Stimulated activated effector memory CD8-positive, alpha-beta T cell treated with anti-CD3 and anti-CD28 coated beads, Interleukin-12 subunit alpha, Interleukin-12 subunit beta, amount 100 ng/mL, for 72 hours (primary cell): ENCODE results near the gene AK2.
A peak's percentile ranks its signal among the peaks of the same experiment; 100 is the strongest.
"Not testable (repeated sequence)": the region's sequence is repeated elsewhere in the genome, so short reads cannot be mapped to it uniquely, and the experiment has no call there.

ENCODE experiments used
- ATAC-seq: fragments of 150-1000 bp; cut with Tn5 transposase; 2 replicates; pipeline ENCODE4 v1.10.0; 2021
- DNase-seq, 2 donors: peaks; one replicate each; pipeline ENCODE4 v3.0.0; 2021 to 2022; ENCODE audit warnings: low spot score in 2 of 2
- H3K27ac Mint-ChIP-seq: one replicate; pipeline ENCODE4 v1.8.0; 2022; ENCODE audit warnings: mild to moderate bottlenecking, mixed read lengths
- H3K36me3 Mint-ChIP-seq: one replicate; pipeline ENCODE4 v1.8.0; 2022; ENCODE audit warnings: mild to moderate bottlenecking, mixed read lengths
- H3K4me1 Mint-ChIP-seq: one replicate; pipeline ENCODE4 v1.8.0; 2022; ENCODE audit warnings: mixed read lengths
- H3K4me3 Mint-ChIP-seq: one replicate; pipeline ENCODE4 v1.8.0; 2022; ENCODE audit warnings: mild to moderate bottlenecking, mixed read lengths
- H3K9me3 Mint-ChIP-seq: one replicate; pipeline ENCODE4 v1.8.0; 2022; ENCODE audit warnings: mixed read lengths

Gene AK2

DNA sequence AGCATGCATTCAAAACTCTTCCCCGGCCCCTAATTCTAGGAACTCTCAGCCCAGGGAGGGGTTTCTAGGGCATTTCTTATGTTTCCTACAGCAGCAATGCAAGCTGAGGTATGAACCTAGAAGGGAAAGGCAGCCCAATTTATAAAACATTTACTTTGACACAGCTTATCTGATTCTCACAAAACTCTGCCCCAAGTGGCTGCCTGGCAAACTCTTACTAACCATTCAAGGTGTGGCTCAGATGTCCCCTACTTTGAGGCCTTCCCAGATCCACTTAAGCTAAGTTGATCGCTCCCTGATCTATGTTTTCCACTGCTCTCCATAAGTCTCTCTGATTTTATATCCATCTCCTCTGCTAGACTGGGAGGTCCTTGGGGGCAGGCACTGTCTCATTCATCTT is 35.4 kb downstream of the AK2 start:
- peaks cover 56% of the 10 kb centered on the region for H3K4me1 Mint-ChIP-seq
- ATAC-seq: no peak
- no peaks in the 10 kb centered on the region for H3K9me3 Mint-ChIP-seq
- H3K27ac Mint-ChIP-seq: peak overlapping the region; percentile 41
- H3K4me3 Mint-ChIP-seq: no peak overlapping the region
- no peak for DNase-seq
- peaks cover 29% of the 10 kb centered on the region for H3K36me3 Mint-ChIP-seq

DNA sequence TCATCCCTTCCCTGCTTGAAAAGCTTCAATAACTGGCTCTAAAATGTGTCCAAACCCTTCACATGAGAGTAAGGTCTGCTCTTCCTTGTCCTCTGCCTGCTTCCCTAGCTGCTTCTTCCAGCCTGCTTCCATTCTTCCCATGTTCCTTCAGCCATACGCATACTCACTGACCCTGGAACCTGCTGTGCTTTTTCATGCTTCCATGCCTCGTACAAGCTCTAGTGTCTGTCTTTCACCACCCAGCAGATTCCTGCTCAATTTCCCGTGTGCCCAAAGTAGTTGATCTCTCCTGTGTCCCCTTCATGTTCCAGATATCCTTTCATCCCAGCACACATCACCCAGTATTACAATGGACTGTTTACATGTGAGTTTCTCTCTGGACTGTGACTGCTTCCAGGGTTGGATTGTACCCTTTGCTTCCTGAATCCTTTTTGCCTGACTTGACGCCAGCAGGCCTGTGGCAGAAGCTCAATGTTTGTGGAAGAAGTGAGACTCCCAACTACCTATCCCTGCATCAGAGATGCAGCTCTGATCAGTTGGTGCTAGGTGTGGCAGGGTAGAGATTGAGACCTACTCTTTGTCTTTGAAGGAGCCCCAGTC is 36.2 kb downstream of the AK2 start:
- no peak for DNase-seq
- peaks cover 27% of the 10 kb centered on the region for H3K36me3 Mint-ChIP-seq
- peaks cover 53% of the 10 kb centered on the region for H3K4me1 Mint-ChIP-seq
- H3K4me3 Mint-ChIP-seq: no peak overlapping the region
- ATAC-seq: no peak
- peak overlapping the region; percentile 41 for H3K27ac Mint-ChIP-seq
- no peaks in the 10 kb centered on the region for H3K9me3 Mint-ChIP-seq

DNA sequence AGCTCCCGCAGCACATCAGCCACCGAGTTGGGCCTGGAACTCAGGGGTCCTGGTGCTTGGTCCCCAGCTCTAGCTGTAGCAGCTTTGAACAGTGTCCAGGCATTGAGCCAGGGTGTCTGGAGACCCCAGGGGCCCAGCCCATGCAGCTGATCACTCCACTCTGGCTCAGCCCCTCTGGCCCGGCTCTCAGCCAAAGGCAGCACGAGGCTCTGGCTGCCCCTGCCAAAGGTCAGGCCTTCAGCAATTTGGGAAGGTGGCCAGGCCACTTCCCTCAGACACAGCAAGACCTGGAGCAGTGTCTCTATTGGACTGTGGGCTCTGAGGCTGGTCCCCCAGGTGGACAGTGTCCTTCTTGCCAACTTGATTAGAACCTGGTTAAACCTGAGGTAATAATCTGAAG is 37.7 kb downstream of the AK2 start:
- DNase-seq (no peak), ATAC-seq (no peak)
- H3K4me1 Mint-ChIP-seq: peaks cover 47% of the 10 kb centered on the region
- H3K4me3 Mint-ChIP-seq: no peak overlapping the region
- no peak overlapping the region for H3K27ac Mint-ChIP-seq
- H3K36me3 Mint-ChIP-seq: peaks cover 17% of the 10 kb centered on the region
- no peaks in the 10 kb centered on the region for H3K9me3 Mint-ChIP-seq

DNA sequence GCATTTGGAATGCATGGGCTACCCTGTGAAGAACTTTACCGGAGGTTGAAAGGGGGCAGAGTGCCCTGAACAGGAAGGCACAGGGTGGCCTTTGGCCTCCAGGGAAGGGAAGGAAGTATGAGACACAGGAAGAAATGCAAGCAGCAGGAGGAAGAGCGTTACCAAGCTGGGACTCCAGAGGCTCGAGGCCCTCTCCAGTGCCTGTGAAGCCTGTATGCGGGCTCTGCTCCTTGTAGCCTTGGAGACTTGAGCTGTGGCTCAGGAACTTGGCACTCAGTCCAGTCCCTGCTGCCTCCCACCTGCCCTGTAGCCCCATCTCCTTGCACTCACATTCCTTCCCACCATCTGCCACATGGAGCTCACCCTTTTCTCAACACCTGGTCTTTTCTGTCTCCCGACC is 38.6 kb downstream of the AK2 start:
- peak overlapping the region; percentile 80 for H3K27ac Mint-ChIP-seq
- no peak overlapping the region for H3K4me3 Mint-ChIP-seq
- no peaks in the 10 kb centered on the region for H3K9me3 Mint-ChIP-seq
- peaks cover 20% of the 10 kb centered on the region for H3K36me3 Mint-ChIP-seq
- no peak for DNase-seq
- ATAC-seq: peak; percentile 17
- H3K4me1 Mint-ChIP-seq: peaks cover 51% of the 10 kb centered on the region

DNA sequence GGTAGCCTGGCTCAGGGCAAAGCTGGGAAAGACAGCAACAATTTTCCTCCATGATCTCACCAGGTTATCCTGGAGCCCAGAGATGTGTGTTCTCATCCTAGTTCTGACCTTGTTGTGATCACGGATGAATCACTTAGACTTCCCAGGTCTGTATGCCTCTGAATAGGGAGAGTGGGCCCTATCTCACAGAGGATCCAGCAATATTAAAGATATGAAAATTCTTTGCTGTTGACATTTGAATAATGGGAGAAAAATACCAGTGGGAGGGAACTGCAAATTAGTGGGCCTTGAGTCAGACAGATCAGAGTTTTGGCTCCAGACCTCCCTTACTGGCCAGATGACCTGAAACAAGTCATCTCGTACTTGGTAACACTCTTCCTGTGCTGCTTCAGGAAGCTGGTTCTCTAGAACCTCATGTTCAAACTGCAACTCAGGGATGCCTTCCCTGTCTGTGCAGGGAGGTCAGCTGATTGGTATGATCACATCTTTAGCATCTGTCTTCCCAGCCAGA is 39.2 kb downstream of the AK2 start:
- Mint-ChIP-seq H3K27ac (peak overlapping the region; percentile 80), H3K4me3 (no peak overlapping the region), H3K36me3 (peaks cover 19% of the 10 kb centered on the region), H3K4me1 (peaks cover 51% of the 10 kb centered on the region), H3K9me3 (no peaks in the 10 kb centered on the region)
- DNase-seq (no peak), ATAC-seq (no peak)

DNA sequence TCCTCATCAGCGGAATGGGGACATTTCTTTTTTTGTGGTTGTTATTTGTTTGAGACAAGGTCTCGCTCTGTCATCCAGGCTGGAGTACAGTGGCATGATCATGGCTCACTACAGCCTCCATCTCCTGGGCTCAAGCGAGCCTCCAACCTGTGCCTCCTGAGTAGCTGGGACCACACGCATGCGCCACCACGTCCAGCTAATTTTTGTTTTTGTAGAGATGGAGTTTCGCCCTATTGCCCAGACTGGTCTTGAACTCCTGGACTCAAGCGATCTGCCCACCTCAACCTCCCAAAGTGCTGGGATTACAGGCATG is 43.4 kb downstream of the AK2 start:
- not testable (repeated sequence) for ATAC-seq, H3K9me3 Mint-ChIP-seq, H3K4me3 Mint-ChIP-seq, DNase-seq
- peaks cover 21% of the 10 kb centered on the region for H3K36me3 Mint-ChIP-seq
- H3K27ac Mint-ChIP-seq: peak overlapping the region; percentile 68
- peaks cover 68% of the 10 kb centered on the region for H3K4me1 Mint-ChIP-seq

DNA sequence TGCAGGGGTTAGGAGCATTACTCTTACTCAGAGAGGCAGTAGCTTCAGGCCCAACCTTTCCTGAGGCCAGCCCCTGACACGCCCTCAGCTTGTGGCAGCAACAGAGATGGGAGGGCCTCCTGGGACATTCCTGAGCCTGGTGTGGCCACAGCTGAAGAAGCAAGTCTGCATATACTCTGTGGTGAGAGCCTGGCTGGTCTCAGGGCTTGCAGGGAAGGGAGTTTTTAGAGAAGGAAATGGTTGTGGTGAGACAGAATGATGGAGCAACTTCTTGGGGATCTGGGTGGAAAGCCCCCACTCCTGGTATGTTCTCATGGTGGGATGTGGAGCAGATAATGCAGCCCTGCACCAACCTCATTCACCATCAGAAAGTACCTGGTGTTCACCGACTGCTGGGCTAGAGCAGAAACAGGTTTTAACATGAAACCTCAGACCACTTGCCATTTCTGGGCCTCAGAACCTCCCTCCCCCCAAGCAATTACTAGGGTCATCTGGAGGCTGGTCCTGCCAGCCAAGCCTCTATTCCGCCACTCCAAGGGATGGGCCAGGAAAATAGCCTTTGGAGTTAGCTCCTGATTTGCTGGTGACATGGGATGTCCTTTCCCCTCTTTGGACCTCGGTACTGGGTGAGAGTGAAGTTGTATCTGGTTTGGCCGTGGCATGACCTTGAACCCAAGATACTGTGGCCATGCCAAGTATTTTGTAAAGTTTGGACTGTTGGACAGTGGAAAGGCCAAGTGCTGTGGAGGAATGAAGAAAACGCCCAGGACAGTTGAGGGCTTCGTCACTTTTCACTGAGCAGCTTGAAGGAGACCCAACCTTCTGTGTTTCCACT is 44.0 kb downstream of the AK2 start:
- DNase-seq: peak; percentile 48 to 85
- ATAC-seq: peak; percentile 95
- Mint-ChIP-seq H3K4me1 (peaks cover 62% of the 10 kb centered on the region), H3K27ac (peak overlapping the region; percentile 68), H3K4me3 (peak overlapping the region; percentile 41), H3K36me3 (peaks cover 21% of the 10 kb centered on the region), H3K9me3 (no peaks in the 10 kb centered on the region)

DNA sequence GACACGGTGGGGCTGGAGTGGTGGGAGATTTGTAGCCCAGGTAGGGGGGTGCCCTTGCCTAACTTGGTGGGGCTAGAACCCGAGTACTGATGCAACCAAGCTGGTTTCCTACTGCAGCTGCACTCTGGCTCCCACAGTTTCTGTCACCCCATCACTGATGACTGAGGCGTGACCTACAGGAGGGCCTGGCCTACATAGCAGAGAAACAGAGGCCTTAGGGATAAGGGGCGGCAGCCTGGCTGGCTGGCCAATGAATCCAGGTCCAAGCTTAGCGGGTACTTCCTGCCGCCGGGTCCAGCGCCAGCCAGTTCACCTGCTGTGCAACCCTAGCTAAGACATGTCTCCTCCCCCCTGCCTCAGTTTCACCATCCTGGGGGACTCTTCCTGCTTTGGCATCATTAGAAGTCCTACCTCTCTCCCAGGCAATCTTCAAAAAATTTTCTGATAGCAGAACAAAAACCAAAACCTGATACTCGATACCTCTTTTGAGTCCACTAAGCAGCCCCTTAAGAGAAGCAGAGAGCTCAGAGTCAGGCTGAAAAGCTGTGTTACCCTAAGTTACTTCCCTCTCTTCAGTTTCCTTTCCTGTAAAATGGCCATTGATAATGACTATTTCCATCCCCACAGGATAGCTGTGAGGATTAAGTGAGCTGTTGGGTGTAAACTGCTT is 44.7 kb downstream of the AK2 start:
- Mint-ChIP-seq H3K27ac (peak overlapping the region; percentile 68), H3K36me3 (peaks cover 17% of the 10 kb centered on the region), H3K4me1 (peaks cover 55% of the 10 kb centered on the region), H3K9me3 (no peaks in the 10 kb centered on the region), H3K4me3 (peak overlapping the region; percentile 41)
- ATAC-seq (no peak), DNase-seq (no peak)

DNA sequence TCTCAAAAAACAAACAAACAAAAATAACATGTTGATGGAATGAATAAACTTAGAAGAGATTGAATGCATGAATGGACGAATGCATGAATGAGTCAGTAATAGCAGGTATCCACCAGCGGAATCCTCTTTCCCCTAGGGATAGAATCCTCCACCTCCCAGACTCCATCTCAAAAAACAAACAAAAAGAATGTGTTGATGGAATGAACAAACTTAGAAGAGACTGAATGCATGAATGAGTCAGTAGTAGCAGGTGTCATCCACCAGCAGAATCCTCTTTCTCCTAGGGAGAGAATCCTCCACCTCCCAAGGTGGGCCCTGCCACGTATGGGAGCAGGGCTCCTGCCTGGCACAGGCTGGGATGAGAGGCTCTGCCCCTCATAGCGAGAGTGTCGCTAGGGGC is 45.3 kb downstream of the AK2 start:
- Mint-ChIP-seq H3K4me3 (peak overlapping the region; percentile 41), H3K27ac (peak overlapping the region; percentile 68)
- no peak for ATAC-seq

DNA sequence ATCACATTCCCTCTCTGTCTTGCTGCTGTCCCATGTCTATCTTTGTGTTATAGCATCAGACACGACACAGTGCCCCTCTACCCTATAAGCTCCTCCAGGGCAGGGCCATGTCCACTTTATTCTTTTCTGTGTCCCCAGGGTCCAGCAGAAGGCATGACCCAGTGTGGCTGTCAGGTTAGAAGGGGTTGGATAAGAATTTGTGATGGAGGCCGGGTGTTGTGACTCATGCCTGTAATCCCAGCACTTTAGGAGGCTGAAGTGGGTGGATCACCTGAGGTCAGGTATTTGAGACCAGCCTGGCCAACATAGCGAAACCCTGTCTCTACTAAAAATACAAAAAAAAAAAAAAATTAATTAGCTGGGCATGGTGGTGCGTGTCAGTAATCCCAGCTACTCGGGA is 45.8 kb downstream of the AK2 start:
- no peaks in the 10 kb centered on the region for H3K9me3 Mint-ChIP-seq

More for the DNA sequence above, 45.3 kb downstream of the AK2 start:
- no peak for DNase-seq
- Mint-ChIP-seq H3K9me3 (no peaks in the 10 kb centered on the region), H3K4me1 (peaks cover 59% of the 10 kb centered on the region), H3K36me3 (peaks cover 17% of the 10 kb centered on the region)

DNA sequence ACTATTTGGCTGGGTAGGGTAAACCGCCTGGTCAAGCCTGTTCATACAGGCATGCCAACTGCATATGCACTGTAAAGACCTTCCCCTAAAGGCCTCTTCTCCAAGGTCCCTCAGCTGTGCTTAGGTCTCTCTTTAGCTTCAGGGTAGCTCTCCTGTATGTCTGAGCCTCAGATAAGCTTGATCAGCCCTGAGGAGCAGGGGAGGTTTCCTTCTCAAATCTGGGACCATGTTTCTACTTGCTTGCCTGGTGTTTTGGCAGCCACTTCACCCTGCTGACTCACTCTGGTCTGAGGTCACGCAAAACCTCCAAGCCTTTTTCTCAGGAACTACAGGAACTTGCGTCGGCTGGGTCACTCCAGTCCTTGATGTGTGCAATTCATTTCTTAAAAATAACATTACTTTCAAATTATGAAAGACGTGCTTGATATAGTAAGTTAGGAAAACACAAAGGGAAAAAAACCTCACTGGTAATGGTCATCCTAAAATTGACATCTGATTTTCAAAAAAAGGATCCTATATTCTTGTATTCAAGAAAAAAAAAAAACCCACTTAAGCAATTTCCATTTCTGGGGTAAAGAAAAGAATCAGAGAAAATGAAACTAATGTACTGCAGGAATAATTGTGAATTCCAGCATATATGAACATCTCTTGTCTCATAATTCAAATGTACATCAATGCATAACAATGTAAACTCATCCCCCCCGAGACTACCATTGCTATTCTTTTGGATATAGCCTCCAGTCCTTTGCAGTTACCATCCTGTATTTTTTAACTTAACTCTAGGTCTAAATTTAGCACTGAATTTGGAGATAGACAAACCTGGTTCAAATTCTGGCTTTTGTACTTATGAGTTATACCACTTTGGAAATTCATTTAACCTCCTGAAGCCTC is 47.3 kb downstream of the AK2 start:
- DNase-seq: peak in 1 of 2 donors; percentile 72
- peak; percentile 51 for ATAC-seq
- Mint-ChIP-seq H3K4me1 (peaks cover 62% of the 10 kb centered on the region), H3K9me3 (no peaks in the 10 kb centered on the region), H3K4me3 (peak overlapping the region; percentile 65), H3K27ac (peak overlapping the region; percentile 94), H3K36me3 (peaks cover 17% of the 10 kb centered on the region)

More for the DNA sequence above, 45.8 kb downstream of the AK2 start:
- H3K36me3 Mint-ChIP-seq: peaks cover 17% of the 10 kb centered on the region
- H3K4me3 Mint-ChIP-seq: peak overlapping the region; percentile 41
- no peak for DNase-seq
- peak overlapping the region; percentile 51 for H3K27ac Mint-ChIP-seq
- no peak for ATAC-seq
- H3K4me1 Mint-ChIP-seq: peaks cover 59% of the 10 kb centered on the region

DNA sequence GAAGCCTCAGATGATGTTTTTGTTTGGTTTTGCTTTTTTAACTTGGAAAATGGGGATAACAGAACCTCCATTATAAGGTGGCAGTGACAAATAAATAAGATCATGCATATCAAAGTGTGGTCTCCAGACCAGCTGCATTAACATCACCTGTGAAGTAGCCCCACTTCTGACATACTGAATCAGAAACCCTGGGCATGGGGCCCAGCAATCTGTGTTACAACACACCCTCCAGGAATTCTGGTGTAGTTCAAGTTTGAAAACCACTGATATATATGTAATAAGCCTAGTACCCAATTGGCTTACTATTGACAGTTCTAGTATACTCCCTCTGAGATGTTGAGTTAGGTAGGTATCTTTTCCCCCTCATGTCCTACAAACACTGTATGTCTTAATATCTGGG is 48.0 kb downstream of the AK2 start:
- Mint-ChIP-seq H3K4me3 (peak overlapping the region; percentile 65), H3K36me3 (peaks cover 17% of the 10 kb centered on the region), H3K27ac (peak overlapping the region; percentile 94), H3K9me3 (no peaks in the 10 kb centered on the region), H3K4me1 (peaks cover 69% of the 10 kb centered on the region)
- ATAC-seq: no peak
- DNase-seq: no peak

DNA sequence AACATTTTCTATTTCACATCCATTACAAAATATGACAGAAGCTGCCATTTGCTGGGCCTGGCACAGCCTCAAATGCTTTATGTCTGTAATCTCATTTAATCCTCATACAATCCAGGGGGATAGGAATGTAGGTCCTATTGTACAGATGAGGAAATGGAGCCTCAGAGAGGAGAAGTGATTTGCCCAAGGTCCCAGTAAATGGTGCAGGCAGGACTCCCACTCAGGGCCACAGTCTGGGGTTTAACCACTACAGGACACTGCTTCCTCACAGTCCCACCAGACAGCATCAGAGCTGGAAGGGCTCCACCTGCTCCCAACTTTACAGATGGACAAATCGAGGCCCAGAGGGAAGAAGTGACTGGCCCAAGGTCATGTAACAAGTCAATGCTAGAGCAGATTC is 51.5 kb downstream of the AK2 start:
- ATAC-seq (no peak), DNase-seq (no peak)
- Mint-ChIP-seq H3K4me3 (no peak overlapping the region), H3K27ac (peak overlapping the region; percentile 89), H3K4me1 (peaks cover 69% of the 10 kb centered on the region), H3K9me3 (no peaks in the 10 kb centered on the region), H3K36me3 (no peaks in the 10 kb centered on the region)

DNA sequence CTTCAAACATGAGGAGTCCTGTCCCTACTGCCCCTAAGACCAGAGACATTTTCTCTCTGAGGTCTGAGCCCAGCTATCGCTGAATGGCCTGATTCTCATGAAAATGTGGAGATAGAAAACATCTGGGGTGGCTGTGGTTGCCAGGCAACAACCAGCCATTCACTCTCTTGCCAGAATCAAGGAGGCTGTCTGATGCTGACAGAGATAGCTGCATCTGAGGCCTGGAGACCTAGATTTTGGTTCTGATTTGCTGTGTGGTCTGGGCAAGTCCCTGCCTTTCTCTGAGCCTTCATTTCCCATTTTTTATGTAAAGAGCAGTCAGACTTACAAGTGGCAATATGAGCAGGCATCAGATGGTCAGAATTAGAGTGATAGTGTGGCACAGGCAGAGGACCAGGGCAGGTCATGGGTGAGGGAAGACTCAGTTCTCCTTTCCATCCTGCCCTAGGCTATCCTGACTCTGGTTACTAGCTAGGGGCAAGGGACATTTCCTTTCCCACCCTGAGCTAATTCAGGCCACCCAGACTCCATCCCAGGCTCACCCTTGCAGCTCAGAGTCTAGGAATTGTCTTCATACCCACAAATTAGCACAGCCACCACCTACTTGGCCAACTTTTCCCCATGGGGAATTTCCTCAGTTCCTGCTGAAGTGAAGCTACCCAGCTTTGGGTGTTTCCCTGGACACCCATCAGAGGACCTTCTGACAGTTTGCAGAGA is 52.1 kb downstream of the AK2 start:
- Mint-ChIP-seq H3K4me1 (peaks cover 64% of the 10 kb centered on the region), H3K9me3 (no peaks in the 10 kb centered on the region), H3K4me3 (peak overlapping the region; percentile 30), H3K27ac (peak overlapping the region; percentile 89), H3K36me3 (no peaks in the 10 kb centered on the region)
- DNase-seq (no peak), ATAC-seq (peak; percentile 74)
